Activated T-cell treated with anti-CD3 and anti-CD28 coated beads, Interleukin-2, amount 50 U/mL, for 24 hours (primary cell): ENCODE results near the gene NUP43.
"Not testable (repeated sequence)": the region's sequence is repeated elsewhere in the genome, so short reads cannot be mapped to it uniquely, and the experiment has no call there.

Experiments
- DNase-seq: peaks from one replicate; pipeline ENCODE4 v3.0.0-alpha.2; 2020
- H3K27ac Mint-ChIP-seq: 2 replicates; pipeline ENCODE4 v1.8.0; 2020; ENCODE audit warnings: mild to moderate bottlenecking, mixed read lengths
- H3K27me3 Mint-ChIP-seq: 2 replicates; pipeline ENCODE4 v1.8.0; 2020; ENCODE audit warnings: mixed read lengths
- H3K36me3 Mint-ChIP-seq: 2 replicates; pipeline ENCODE4 v1.8.0; 2020; ENCODE audit warnings: low read depth, mixed read lengths
- H3K4me1 Mint-ChIP-seq: 2 replicates; pipeline ENCODE4 v1.8.0; 2020; ENCODE audit warnings: low read depth, mixed read lengths
- H3K4me3 Mint-ChIP-seq: 2 replicates; pipeline ENCODE4 v1.8.0; 2020; ENCODE audit warnings: mild to moderate bottlenecking, moderate library complexity, mixed read lengths
- H3K9me3 Mint-ChIP-seq: 2 replicates; pipeline ENCODE4 v1.8.0; 2020; ENCODE audit warnings: mixed read lengths

The NUP43 gene

DNA sequence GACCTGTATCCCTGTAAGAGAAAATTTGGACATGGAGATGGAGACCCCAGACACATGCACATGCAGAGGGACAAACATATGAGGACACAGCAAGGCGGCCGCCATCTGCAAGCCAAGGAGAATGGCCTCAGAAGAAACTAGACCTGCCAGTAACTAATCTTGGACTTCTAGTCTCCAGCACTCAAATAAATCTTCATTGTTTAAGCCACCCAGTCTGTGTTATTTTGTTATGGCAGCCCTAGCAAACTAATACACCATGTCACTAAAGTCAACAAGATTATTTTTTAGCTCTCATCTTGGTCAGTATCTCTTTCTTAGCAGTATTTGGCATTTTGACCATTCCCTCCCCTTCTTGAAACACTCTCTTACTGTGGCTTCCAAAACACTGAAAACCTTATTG is 55.1 kb downstream of the NUP43 start:
- Mint-ChIP-seq H3K9me3 (no peaks in the 10 kb centered on the region), H3K36me3 (peaks cover 73% of the 10 kb centered on the region), H3K27me3 (no peaks in the 10 kb centered on the region), H3K4me1 (peaks cover 20% of the 10 kb centered on the region), H3K4me3 (no peak overlapping the region), H3K27ac (no peak overlapping the region)
- no peak for DNase-seq

DNA sequence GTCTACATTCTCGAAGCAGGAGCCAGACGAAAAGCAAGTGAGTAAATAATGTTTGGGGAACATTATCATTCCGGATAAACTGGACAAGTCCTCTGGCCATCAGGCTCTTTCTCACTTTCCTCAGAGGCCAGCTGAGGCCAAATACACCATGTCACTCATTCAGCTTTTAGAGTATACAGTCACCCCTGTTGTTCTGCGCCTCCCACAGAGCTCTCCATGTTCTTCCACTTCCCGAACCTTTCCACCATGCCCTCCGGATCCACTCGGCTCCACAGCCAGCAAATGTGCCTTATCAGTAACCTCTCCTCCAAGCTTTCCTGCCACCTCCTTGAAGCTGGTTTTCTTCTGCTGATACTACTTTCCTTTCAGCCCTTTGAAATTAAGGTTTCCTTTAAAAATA is 60.1 kb downstream of the NUP43 start:
- H3K36me3 Mint-ChIP-seq, result peaks cover 66% of the 10 kb centered on the region
- H3K4me1 Mint-ChIP-seq, result peaks cover 33% of the 10 kb centered on the region
- H3K27ac Mint-ChIP-seq, result peak overlapping the region; percentile 83
- DNase-seq, result no peak
- H3K9me3 Mint-ChIP-seq, result no peaks in the 10 kb centered on the region
- H3K4me3 Mint-ChIP-seq, result no peak overlapping the region
- H3K27me3 Mint-ChIP-seq, result no peaks in the 10 kb centered on the region

DNA sequence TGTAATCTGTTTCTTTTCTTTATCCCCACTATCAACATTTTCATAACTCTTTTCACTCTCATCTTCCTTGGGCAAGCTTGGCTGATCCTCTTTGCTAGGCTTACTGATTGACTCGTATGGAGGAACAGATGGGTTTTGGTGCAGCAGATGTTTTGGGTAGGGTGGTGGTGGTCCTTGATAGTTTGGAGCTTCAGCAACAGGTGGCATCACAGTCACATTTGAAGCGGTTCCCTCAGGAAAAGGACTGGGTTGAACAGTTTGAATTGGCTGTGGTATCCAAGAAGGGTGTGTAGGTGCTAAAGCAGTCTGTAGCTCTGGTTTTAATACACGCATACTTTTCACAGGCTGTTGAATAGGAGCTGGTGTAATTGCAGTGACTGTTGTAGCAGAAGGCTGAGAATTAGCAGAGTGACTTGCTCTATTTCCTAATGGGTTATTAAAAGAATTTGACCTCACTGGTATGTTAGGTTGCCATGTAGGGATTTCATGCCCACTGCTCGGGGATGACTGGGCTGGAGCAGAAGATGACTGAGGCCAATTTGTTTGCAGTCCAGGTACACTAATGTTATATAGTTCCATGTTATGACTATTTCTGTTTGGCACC is 63.0 kb downstream of the NUP43 start:
- Mint-ChIP-seq H3K4me3 (no peak overlapping the region), H3K9me3 (no peaks in the 10 kb centered on the region), H3K27ac (peak overlapping the region; percentile 28), H3K4me1 (peaks cover 37% of the 10 kb centered on the region), H3K36me3 (peaks cover 72% of the 10 kb centered on the region), H3K27me3 (no peaks in the 10 kb centered on the region)
- no peak for DNase-seq

DNA sequence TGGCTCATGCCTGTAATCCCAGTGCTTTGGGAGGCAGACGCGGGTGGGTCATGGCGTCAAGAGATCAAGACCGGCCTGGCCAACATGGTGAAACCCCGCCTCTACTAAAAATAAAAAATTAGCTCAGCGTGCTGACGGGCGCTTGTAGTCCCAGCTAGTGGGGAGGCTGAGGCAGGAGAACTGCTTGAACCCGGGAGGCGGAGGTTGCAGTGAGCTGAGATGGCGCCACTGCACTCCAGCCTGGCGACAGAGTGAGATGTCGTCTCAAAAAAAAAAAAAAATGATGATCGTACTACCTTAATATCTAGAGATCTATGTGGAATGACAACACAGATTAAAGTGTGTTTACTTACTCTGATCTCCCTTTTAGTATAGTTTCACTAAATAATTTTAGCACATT is 64.5 kb downstream of the NUP43 start:
- peaks cover 80% of the 10 kb centered on the region for H3K36me3 Mint-ChIP-seq
- H3K27ac Mint-ChIP-seq, H3K4me3 Mint-ChIP-seq, DNase-seq, H3K27me3 Mint-ChIP-seq, H3K9me3 Mint-ChIP-seq: not testable (repeated sequence)
- peaks cover 29% of the 10 kb centered on the region for H3K4me1 Mint-ChIP-seq

DNA sequence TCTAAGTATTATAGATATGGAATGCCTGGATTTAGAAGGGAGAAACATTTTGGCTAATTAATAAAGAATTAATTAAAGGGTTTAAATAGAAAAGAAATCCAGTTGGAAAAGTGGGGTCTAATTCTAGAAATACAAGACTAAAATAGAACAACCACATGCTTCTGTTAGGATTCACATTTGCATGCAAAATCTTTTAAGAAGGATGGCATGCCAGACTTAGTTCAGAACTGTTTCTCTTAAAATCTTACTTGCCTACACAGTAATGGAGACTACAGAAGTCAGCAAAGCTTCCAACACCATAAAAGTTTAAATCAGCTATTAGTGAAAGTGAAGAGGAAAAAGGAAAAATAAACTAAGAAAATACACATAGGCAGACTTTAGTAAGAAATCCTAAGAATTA is 65.1 kb downstream of the NUP43 start:
- peaks cover 22% of the 10 kb centered on the region for H3K4me1 Mint-ChIP-seq
- peaks cover 79% of the 10 kb centered on the region for H3K36me3 Mint-ChIP-seq

DNA sequence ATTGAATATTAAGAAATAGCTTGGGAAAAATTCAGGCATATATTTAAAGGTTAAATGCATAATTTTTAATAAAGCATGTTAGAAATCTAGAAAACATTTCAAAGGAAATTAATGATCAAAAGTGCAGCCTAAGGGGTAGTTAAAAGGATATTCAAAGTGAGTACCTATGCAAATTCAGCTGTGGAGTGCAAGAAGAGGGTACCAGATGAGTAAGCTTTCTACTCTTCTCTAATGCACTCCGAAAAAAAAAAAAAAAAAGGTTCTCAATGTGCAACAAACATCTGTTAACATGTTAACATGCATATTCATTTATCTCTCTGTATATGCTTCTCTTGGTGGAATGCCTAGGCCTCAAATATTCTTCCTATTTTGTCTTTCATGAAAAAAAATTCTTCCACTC is 65.8 kb downstream of the NUP43 start:
- Mint-ChIP-seq H3K4me1 (peaks cover 18% of the 10 kb centered on the region), H3K27ac (peak overlapping the region; percentile 20)

More for the DNA sequence above, 65.1 kb downstream of the NUP43 start:
- no peak for DNase-seq
- Mint-ChIP-seq H3K9me3 (no peaks in the 10 kb centered on the region), H3K27ac (no peak overlapping the region), H3K4me3 (no peak overlapping the region), H3K27me3 (no peaks in the 10 kb centered on the region)

More for the DNA sequence above, 65.8 kb downstream of the NUP43 start:
- no peak for DNase-seq
- Mint-ChIP-seq H3K27me3 (no peaks in the 10 kb centered on the region), H3K9me3 (no peaks in the 10 kb centered on the region), H3K4me3 (no peak overlapping the region), H3K36me3 (peaks cover 80% of the 10 kb centered on the region)
